GM18868 (cell line): ENCODE results near the gene SRRM3.
"Not testable (repeated sequence)": the region's sequence is repeated elsewhere in the genome, so short reads cannot be mapped to it uniquely, and the experiment has no call there.

ENCODE experiments used
- ATAC-seq: cut with Tn5 transposase; IDR thresholded peaks from one replicate; pipeline ENCODE4 v1.9.1; 2021; ENCODE audit warnings: mild to moderate bottlenecking, moderate library complexity; ENCODE audit not compliant: unreplicated experiment

The SRRM3 gene

DNA sequence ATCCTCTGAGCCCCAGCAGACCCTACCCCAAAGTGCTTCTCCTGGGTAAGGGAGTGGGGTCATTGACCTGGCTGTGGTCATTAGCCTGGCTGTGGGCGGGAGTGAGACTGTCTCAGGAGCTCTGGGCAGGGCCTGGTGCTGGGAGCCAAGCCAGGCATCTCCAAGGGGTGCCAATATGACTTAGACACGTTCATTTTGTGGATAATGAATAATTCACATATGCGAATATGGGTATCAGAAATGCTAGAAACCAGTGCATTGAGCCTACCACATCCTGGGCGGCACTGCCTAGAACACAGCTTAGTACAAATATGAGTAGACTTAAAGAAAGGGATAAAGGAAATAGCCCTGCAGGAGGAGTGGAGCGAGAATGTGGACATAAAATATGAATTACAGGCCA is 14.4 kb upstream of the SRRM3 start:
- no peak for ATAC-seq

DNA sequence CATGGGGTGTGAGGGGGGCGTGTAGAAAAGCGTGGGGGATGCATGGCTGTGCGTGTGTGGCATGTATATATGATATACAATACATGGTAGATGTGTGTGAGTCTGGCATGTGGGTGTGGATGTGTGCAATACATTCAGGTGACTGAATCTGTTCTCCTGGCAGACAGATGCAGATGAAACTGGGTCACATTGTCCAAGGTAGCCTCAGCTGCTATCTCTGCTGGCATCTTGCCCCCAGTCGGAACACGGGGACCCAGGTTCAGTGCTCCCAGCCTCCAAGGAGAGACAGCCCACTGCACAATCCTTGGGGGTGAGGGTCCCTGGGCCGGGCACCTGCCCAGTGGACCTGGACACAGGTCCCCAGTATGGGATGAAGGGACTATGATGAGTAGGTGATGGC is 12.4 kb upstream of the SRRM3 start:
- no peak for ATAC-seq

DNA sequence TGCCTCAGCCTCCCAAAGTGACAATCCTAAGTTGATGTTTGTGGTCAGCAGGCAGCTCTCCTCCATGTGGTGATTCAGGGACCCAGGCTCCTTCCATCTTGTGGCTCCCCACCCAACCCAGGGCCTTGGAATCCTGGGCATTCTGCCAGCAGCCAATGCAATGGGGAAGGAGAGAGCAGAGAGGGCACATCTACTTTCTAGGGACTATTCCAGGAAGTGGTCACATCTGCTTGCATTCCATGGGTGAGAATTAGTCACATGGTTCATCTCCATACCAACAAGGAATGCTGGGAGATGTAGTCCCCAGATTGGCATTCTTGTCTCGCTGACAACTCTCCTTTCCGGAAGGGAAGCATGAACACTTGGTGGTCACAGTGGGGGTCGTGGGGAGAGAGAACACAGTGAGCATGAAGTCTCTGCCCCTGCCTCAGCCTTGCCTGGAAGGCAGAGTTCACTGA is 9.9 kb upstream of the SRRM3 start:
- no peak for ATAC-seq

GRCh38 chr7:76193466-76193865 is 8.2 kb upstream of the SRRM3 start:
- ATAC-seq: no peak

DNA sequence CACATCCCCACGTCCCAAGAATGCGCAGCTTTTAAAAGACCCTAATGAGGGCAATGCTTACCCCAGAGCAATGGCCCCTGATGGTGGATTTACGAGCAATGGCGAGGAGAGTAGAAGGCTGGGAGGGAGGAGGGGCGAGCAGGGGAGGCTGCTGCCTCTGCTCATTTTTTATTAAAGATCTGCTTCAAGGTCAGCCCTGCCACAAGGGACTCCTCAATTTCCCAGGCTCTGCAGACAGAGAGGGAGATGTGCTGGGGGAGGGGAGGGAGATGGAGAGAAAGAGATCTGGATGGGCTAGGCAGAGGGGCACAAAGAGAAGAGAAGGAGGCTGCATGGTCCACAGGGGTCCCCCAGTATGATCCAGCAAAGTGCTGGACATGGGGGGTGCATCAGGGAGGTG is 7.8 kb upstream of the SRRM3 start:
- ATAC-seq: no peak

- ATAC-seq: no peak
Measured at GRCh38 chr7:76196786-76197185, 4.9 kb upstream of the SRRM3 start.

- no peak for ATAC-seq
Measured at GRCh38 chr7:76198202-76198601, 3.5 kb upstream of the SRRM3 start.

GRCh38 chr7:76202666-76203030 is 952 bp downstream of the SRRM3 start:
- no peak for ATAC-seq

GRCh38 chr7:76204147-76204546 is 2.5 kb downstream of the SRRM3 start:
- no peak for ATAC-seq

GRCh38 chr7:76206633-76207032 is 4.9 kb downstream of the SRRM3 start:
- no peak for ATAC-seq

GRCh38 chr7:76209310-76209709 is 7.6 kb downstream of the SRRM3 start:
- ATAC-seq: no peak

DNA sequence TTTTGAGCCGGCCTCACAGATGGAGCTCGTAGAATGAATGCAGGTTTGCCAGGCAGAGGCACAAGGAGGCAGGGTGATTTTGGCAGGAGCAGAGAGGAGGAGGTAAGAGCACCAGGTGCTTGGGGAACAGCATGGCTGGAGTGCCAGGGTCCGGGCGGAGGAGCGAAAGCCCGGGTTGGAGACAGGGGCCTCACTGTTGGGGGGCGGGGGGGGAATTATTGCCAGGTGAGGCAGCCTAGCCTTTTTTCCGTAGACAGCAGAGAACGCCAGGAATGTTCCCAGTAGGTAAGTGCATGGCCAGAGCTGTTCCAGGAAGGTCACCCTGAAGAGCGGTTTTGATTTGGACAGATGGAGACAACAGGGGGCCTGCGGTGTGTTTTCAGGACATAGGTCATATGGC is 9.5 kb downstream of the SRRM3 start:
- no peak for ATAC-seq

- not testable (repeated sequence) for ATAC-seq
Measured at GRCh38 chr7:76215349-76215748, 13.7 kb downstream of the SRRM3 start.

- no peak for ATAC-seq
Measured at GRCh38 chr7:76216381-76217082, 14.8 kb downstream of the SRRM3 start.

DNA sequence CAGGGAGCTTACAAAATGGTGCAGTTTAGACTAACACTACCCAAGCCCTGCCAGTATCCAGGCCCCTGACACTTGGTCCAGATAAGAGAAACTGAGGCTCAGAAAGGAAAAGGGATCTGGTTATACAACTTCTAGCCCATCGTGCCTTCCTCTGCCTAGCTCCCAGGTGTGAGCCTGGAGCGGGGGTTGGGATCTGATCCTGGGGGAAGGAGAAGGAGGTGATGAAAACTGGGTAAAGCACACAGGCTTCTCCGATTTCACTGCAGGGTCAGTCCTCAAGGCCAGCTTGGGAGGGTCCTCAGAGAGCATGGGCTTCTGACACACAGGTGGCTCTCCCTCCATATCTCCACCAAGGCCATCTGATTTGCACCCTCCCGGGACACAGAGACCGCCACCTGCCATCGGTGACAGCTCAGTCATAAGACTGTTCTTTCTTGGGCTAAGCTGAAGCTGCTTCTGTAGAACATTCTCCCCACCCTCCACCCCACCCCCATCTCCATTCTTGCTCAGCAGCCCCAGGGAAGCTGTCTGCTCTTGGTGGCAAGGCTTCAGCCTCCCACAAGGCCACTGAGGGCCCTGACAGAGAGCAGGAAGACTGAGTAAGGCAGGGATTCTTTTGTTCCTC is 16.4 kb downstream of the SRRM3 start:
- ATAC-seq: no peak

DNA sequence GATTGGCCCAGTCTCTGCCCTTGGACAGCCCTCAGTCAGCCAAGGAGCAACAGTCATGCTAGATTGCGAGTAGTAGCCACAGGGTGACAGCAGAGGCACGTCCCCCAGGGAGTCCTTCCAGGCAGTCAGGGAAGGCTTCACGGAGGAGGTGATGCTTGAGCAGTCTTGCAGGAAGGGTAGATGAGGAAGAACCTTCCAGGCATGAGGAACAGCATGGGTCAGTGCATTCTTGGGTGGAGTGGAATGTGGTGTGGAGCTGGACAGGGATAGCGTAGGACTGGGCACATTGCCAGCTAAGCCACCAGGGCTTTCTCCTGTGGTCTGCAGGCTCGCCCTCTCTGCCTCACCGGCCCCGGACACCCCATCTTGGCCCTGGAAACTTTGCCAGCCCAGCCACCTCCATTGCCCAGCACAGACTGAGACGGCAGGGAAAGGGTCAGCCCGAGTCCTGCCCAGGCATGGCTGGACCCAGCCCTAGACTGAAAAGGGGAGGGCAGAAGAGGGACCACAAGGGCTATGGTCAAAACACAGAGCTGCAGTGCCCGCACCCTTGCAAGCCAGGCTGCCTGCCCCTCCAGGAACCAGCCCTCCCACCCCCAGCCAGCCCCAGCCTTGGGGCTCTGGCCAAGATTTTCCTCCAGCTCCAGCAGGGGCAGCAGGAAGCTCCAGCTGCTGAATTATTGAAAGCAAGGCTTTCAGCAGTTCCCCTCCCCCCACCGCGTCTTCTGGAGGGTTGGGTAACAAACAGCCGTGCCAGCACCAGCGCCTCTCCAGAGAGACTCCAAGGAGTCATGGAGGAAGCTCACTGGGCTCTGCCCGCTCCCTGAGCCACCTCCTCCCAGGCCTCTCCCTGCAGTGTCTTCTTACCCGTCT is 18.7 kb downstream of the SRRM3 start:
- ATAC-seq: no peak

GRCh38 chr7:76222333-76222732 is 20.6 kb downstream of the SRRM3 start:
- ATAC-seq: no peak

GRCh38 chr7:76222839-76223238 is 21.1 kb downstream of the SRRM3 start:
- ATAC-seq: no peak

- no peak for ATAC-seq
Measured at GRCh38 chr7:76223286-76223972, 21.7 kb downstream of the SRRM3 start.

DNA sequence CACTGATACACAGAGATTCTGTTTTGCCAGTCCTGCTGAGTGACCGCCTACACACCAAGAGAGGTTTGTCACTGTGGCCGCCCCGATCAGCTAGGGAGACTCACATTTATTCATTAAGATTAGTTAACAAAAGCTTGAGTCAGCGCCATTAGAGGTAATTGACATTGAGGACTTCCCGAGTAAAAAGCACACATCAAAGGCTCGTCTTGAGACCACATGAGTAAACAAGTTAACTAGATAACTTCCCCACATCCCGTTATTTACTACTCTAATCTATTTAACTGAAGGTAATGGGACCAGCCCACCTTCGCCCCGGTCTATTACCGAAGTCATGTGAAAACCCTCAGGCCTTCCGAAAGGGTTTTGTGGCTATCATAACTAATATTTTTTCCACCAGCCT is 23.0 kb downstream of the SRRM3 start:
- ATAC-seq: no peak

DNA sequence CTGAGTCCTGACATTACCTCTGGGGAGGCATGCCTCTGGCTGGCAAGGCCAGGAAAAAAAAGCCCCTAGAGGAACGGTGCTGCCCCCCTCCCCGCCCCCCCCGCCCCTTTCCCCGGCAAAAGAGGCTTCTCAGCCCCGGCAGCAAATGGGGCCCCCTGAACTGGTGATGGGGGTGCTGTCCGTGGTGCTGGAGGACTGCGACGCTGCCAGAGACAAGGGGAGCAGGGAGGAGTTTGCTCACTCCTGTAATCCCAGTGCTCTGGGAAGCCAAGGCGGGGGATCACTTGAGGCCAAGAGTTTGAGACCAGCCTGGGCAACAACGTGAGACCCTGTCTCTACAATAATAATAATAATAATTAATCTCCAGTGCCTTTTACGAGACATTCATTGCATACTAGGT is 23.7 kb downstream of the SRRM3 start:
- no peak for ATAC-seq
